ENCODE data around the gene SHROOM3. TPM values are rescaled to one million over a fixed set of nuclear protein-coding genes. Genes with fewer than 3 reads are reported as not detected.

Gene SHROOM3
- polyA plus RNA-seq, 1 donor from 2014 or later, result 2.7 TPM

- Histone ChIP-seq H4K20me1 (ENCODE audit: insufficient read depth) (no peaks in the 10 kb centered on the region), H3K4me2 (ENCODE audit: low read length) (no peak overlapping the region), H3K36me3 (ENCODE audit: insufficient read depth, low read length) (no peaks in the 10 kb centered on the region), H2AFZ (ENCODE audit: low read depth, low read length) (no peak overlapping the region), H3K9me3 (ENCODE audit: low read length) (no peaks in the 10 kb centered on the region), H3K27me3 (ENCODE audit: insufficient read depth, low read depth, low read length) (no peaks in the 10 kb centered on the region), H3K9me2 (ENCODE audit: insufficient read depth, low read length) (no peaks in the 10 kb centered on the region), H3K4me3 (ENCODE audit: low read length) (no peak overlapping the region), H3K9ac (ENCODE audit: low read length) (no peak overlapping the region), H3F3A (ENCODE audit: insufficient read depth, low read length, poor library complexity, severe bottlenecking) (no peaks in the 10 kb centered on the region), H3K79me2 (replicated peaks; ENCODE audit: insufficient read depth, low read length) (peaks cover 5% of the 10 kb centered on the region), H3K27ac (ENCODE audit: low read length) (no peak overlapping the region)
- TF ChIP-seq SMC3 (conservative IDR thresholded peaks at IDR 0.05; ENCODE audit: poor library complexity) (no peak), EZH2 (IDR thresholded peaks at IDR 0.05; ENCODE audit: borderline replicate concordance, insufficient read depth, low read length, poor library complexity, severe bottlenecking) (no peak), TAF1 (IDR thresholded peaks at IDR 0.05; ENCODE audit: low read depth) (no peak)
These were observed 149.5 kb downstream of the SHROOM3 start for GRCh38 chr4:76584241-76585152.

DNA sequence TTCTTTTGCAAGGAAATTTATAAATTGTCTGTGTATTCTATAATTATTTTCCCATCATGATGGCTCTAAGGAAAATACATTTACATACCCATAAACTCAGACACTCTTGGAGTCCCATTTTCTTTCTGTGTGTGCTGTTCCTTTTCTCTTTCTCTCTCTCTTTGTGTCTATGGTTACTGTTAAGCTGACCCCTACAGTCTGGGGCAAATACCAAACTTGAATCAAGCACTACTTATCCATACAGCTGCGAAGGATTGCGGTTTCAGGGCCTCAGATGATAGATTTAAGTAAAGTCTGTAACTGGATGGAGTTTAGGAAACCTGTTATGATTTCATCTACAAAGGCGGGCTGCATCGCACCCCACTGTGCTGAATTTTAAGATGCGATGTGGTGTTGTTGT, 150.2 kb downstream of the SHROOM3 start:
- no peaks in the 10 kb centered on the region for H4K20me1 ChIP-seq (ENCODE audit: insufficient read depth)
- H3F3A ChIP-seq (ENCODE audit: insufficient read depth, low read length, poor library complexity, severe bottlenecking), result peaks cover under 1% of the 10 kb centered on the region
- H3K9ac ChIP-seq (ENCODE audit: low read length), result no peak overlapping the region
- H3K9me3 ChIP-seq (ENCODE audit: low read length), result no peaks in the 10 kb centered on the region
- no peaks in the 10 kb centered on the region for H3K27me3 ChIP-seq (ENCODE audit: insufficient read depth, low read depth, low read length)
- H3K4me2 ChIP-seq (ENCODE audit: low read length), result peak overlapping the region; percentile 20
- H3K36me3 ChIP-seq (ENCODE audit: insufficient read depth, low read length), result no peaks in the 10 kb centered on the region
- H2AFZ ChIP-seq (ENCODE audit: low read depth, low read length), result no peak overlapping the region
- no peaks in the 10 kb centered on the region for H3K9me2 ChIP-seq (ENCODE audit: insufficient read depth, low read length)
- peaks cover 5% of the 10 kb centered on the region for H3K79me2 ChIP-seq (replicated peaks; ENCODE audit: insufficient read depth, low read length)
- TF ChIP-seq SMC3 (conservative IDR thresholded peaks at IDR 0.05; ENCODE audit: poor library complexity), result no peak
- no peak for TF ChIP-seq RAD21 (conservative IDR thresholded peaks at IDR 0.05)
- peak overlapping the region; percentile 57 for H3K4me3 ChIP-seq (ENCODE audit: low read length)
- no peak overlapping the region for H3K27ac ChIP-seq (ENCODE audit: low read length)

- Histone ChIP-seq H3K4me2 (ENCODE audit: low read length) (peak overlapping the region; percentile 20), H2AFZ (ENCODE audit: low read depth, low read length) (peak overlapping the region; percentile 5), H3K27me3 (ENCODE audit: insufficient read depth, low read depth, low read length) (no peaks in the 10 kb centered on the region), H3F3A (ENCODE audit: insufficient read depth, low read length, poor library complexity, severe bottlenecking) (peaks cover 3% of the 10 kb centered on the region), H3K9ac (ENCODE audit: low read length) (no peak overlapping the region), H3K79me2 (replicated peaks; ENCODE audit: insufficient read depth, low read length) (peaks cover 5% of the 10 kb centered on the region), H3K9me2 (ENCODE audit: insufficient read depth, low read length) (no peaks in the 10 kb centered on the region), H3K36me3 (ENCODE audit: insufficient read depth, low read length) (no peaks in the 10 kb centered on the region), H3K9me3 (ENCODE audit: low read length) (no peaks in the 10 kb centered on the region), H4K20me1 (ENCODE audit: insufficient read depth) (no peaks in the 10 kb centered on the region), H3K27ac (ENCODE audit: low read length) (no peak overlapping the region), H3K4me3 (ENCODE audit: low read length) (peak overlapping the region; percentile 57)
- no peak for TF ChIP-seq SMC3 (conservative IDR thresholded peaks at IDR 0.05; ENCODE audit: poor library complexity)
- TF ChIP-seq POLR2AphosphoS5 (IDR thresholded peaks at IDR 0.05), result peak; percentile 31
- TF ChIP-seq MXI1 (conservative IDR thresholded peaks at IDR 0.05; ENCODE audit: poor library complexity, severe bottlenecking), result no peak
- no peak for TF ChIP-seq EP300 (conservative IDR thresholded peaks at IDR 0.05; ENCODE audit: poor library complexity, severe bottlenecking)
- TF ChIP-seq, protein P1, sequence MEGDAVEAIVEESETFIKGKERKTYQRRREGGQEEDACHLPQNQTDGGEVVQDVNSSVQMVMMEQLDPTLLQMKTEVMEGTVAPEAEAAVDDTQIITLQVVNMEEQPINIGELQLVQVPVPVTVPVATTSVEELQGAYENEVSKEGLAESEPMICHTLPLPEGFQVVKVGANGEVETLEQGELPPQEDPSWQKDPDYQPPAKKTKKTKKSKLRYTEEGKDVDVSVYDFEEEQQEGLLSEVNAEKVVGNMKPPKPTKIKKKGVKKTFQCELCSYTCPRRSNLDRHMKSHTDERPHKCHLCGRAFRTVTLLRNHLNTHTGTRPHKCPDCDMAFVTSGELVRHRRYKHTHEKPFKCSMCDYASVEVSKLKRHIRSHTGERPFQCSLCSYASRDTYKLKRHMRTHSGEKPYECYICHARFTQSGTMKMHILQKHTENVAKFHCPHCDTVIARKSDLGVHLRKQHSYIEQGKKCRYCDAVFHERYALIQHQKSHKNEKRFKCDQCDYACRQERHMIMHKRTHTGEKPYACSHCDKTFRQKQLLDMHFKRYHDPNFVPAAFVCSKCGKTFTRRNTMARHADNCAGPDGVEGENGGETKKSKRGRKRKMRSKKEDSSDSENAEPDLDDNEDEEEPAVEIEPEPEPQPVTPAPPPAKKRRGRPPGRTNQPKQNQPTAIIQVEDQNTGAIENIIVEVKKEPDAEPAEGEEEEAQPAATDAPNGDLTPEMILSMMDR (IDR thresholded peaks at IDR 0.05; ENCODE audit: poor library complexity, severe bottlenecking), result peak; percentile 52
- peak; percentile 33 for TF ChIP-seq RAD21 (conservative IDR thresholded peaks at IDR 0.05)
- TF ChIP-seq EZH2 (IDR thresholded peaks at IDR 0.05; ENCODE audit: borderline replicate concordance, insufficient read depth, low read length, poor library complexity, severe bottlenecking), result no peak
These were observed 150.9 kb downstream of the SHROOM3 start for GRCh38 chr4:76585897-76586360.

Data from neural cell (in vitro differentiated cells).